Stimulated activated CD8-positive, alpha-beta memory T cell treated with anti-CD3 and anti-CD28 coated beads, Interleukin-7, amount 100 ng/mL, for 48 hours (primary cell): ENCODE measurements around the gene STING1.
A peak's percentile ranks its signal among the peaks of the same experiment; 100 is the strongest.
"Not testable (repeated sequence)": the region's sequence is repeated elsewhere in the genome, so short reads cannot be mapped to it uniquely, and the experiment has no call there.

Source experiments
- DNase-seq, 2 donors: peaks; one replicate each; pipeline ENCODE4 v3.0.0-alpha.2; 2020; ENCODE audit warnings: low read depth in 1 of 2; ENCODE audit errors: extremely low read depth in 1 of 2

STING1 gene

DNA sequence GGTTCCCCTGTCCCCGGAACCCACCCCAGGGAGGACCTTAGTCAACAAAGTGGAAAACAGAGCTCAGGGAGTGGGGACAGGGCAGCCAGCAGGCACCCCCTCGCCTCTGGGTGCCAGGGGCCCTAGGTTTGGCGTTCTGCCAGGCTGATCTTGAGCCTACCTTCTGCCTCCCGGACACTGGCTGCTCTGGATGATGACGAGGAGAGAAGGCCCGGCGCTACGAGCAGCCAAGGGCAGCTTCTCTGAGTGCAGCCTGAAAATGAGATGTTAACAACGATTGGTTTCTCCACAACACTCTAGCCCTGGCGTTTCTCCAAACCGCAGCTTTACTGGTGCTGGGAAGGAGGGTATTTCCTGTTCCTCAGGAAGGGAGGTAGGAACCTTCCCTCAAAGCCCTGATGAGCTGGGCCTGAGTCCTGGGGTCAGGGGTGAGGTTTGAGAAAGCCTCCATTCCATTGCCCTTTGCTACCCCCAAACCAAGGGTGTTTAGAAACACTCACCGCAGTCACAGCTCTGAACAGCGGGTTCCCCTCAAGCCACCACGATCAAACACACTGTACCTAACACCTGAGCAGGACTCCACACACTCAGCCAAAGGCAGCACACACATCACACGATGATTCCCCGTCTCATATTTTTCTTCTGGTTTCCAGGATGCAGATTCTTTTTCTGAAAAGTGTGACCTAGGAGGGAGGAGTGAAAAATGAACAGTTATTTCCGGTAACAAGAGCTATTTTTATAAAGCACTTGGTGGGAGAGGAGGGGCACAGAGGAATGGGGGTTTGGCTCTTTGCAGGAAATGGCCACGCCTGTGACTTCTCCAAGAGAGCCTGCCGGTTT, at the start of gene STING1:
Gene STING1 (minus strand): TSS at position 709 of the 840 bp plus-strand sequence. CDS start 1,054 bp downstream, outside the sequence.
- peak in 1 of 2 donors; percentile 55 for DNase-seq

DNA sequence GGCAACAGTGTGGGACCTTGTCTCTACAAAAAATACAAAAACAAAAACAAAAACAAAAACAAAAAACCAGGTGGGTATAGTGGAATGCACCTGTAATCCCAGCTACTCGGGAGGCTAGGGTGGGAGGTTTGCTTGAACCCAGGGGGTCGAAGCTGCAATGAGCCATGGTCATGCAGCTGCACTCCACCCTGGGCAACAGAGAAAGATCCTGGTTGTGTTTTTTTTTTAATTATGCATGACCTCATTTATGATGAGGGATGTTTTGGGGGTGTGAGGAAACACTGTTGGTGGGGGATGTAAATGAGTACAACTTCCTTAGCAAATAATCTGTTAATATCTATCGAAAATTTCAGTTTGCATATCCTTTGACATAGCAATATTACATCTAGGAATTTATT, 49.2 kb upstream of the STING1 start:
- DNase-seq = no peak

DNA sequence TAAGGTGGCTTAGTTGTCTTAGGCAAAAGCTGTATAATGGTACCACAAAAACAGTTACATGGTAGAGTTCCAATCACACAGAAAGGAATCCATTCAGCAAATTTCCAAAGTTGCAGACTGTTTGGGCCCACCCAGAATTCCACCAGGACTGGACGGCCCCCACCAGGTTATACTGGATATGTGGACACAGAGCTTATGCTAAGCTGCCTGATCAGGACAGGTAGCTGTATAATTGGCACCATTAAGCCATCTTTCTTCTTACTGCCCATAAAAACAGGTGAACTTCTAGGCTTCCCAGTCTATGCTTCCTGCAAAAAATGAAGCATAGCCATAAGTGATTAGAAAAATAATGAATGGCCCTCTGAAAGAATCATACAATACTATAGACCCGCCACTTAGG, 47.5 kb upstream of the STING1 start:
- DNase-seq = not testable (repeated sequence)

GRCh38 chr5:139528695-139529094, 46.1 kb upstream of the STING1 start:
- DNase-seq = not testable (repeated sequence)

DNA sequence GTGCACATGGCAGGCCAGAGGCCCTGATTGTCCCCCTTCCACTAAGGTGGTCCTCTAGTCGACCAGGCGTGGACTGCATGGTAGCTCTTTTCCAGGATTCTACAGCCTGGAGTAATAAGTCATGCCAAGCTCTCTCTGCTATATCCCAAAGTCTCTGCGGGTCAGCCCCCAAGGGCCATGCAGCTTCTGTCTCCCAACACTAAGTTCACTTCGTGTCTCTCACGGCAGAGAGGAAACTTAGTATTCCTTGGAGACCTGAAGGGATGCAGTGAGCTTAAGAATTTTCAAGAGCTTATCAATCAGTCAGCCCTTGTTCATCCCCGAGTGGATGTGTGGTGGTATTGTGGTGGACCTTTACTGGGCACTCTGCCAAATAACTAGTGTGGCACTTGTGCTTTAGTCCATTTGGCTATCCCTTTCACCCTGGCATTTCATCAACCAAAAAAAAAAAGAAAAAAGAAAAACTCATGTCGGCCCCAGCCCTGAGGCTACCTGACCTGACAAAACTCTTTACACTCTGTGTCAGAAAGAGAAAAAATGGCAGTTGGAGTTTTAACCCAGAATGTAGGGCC, 45.4 kb upstream of the STING1 start:
- DNase-seq = not testable (repeated sequence)

DNA sequence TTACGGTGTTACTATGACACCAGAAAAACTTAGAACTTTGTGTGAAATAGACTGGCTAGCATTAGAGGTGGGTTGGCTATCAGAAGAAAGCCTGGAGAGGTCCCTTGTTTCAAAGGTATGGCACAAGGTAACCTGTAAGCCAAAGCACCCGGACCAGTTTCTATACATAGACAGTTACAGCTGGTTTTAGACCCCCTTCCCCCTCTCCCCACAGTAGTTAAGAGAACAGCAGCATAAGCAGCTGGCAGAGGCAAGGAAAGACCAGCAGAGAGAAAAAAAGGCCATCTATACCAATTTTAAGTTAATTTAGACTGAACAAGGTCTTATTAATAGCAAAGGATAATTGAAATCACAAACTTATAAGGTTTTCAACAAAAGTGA, 44.5 kb upstream of the STING1 start:
- DNase-seq = not testable (repeated sequence)

- DNase-seq = not testable (repeated sequence)
Observed at GRCh38 chr5:139526309-139527089, 43.9 kb upstream of the STING1 start.

DNA sequence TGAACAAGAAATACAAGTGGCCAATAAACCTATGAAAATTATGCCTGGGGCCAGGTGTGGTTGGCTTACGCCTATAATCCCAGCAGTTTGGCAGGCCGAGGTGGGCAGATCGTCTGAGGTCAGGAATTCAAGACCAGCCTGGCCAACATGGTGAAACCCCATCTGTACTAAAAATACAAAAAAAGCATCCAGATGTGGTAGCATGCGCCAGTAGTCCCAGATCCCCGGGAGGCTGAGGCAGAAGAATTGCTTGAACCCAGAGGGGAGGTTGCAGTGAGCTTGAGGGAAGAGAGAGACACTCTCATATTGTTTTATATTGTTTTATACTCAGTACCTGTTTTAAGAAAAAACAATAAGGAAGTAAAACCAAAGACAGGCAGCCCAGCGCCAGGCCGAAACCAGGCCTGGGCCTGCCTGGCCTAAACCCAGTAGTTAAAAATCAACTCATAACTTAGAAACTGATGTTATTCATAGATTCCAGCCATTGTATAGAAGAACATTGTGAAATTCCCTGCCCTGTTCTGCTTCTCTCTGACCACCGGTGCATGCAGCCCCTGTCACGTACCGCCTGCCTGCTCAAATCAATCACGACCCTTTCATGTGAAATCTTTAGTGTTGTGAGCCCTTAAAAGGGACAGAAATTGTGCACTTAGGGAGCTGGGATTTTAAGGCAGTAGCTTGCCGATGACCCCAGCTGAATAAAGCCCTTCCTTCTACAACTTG, 43.2 kb upstream of the STING1 start:
- not testable (repeated sequence) for DNase-seq

GRCh38 chr5:139524940-139525585, 42.5 kb upstream of the STING1 start:
- no peak for DNase-seq

- DNase-seq = no peak
Observed at GRCh38 chr5:139524446-139524845, 41.9 kb upstream of the STING1 start.

DNA sequence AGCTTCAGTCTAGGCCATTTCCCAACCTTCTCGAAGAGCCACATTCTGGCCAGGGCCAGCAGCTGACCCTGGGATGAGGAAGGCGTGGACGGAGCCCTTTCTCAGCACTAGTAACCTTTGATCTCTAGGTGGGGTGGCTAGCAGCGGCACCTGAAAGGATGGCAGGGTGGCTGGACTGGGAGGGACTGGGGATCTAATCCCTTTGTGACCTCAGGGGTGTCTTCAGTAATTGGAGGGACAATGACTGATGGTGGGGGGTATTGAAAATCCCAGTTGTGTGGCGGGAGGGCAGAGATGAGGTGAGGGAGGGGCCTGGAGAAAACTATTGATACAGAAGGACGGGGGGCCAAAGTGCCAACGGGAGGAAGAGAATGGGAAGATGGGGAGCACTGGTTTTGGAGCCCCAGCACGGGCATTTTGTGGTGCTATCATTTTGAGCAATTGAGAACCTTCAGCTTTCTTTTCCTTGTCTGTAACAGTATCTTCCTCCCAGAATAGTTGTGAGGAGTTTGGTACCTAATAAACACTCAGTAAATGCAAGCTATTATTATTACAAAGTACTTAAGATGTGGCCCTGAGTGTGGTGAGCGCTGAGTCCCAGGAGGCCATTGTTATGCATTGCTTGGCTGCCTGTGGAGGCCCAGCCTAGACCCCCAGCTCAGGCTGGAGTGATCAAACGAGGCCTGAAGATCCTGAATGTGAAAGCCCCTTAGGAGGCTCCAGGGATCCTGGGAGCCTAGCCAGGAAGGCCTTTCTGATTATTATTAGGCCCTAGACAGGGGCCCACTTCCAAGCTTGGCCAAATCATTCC, 41.3 kb upstream of the STING1 start:
- no peak for DNase-seq

DNA sequence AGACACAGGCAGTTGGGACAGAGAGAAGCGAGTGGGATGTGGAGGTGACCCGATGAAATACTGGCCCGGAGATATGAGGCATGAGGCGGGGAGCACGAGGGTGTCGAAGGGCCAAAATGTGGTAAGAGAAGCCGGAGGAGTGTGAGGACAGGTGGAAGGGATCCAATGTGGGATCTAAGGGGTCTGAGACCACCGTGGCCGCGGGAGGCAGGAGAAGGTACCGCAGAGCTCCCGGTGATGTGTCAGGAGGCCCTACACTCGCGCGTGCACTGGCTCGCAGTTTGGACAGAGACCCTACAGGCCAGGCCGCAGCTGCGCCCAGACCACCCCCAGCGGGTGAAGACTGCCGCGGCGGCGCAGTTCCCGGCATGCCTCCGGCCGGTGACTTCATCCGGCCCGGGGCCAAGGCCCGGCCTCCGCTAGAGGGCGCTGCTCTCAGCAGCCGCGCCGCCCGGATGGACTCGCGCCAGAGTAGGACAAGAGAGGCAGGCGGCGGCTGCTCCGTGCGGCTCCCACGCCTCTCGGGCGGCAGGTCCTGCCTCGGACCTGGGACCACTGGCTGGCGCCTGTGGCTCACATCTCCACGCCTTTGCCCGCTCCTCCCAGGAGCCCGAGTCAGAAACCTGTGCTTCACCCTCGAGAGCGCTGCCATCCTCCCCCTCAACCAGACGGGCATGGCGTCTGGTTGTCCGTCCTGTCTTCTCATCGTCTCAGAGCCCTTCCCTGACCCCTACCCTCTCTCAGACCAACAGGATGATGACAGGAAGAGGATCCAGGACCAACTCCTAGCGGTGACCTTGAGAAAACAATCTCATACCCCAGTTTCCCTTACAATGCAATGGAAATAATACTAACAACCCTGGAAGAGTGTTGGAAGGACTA, 35.4 kb upstream of the STING1 start:
- DNase-seq = peak; percentile 75 to 79

DNA sequence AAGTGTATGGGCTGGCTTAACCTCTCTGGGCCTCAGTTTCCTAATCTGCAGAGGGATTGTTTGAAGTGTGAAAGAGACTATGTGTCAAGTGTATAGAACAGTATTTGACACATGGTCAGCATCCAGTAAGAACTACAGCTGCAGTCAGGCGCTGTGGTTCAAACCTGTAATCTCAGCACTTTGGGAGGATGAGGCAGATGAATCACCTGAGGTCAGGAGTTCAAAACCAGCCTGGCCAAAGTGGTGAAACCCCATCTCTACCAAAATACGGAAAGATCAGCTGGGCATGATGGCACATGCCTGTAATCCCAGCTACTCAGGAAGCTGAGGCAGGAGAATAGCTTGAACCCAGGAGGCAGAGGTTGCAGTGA, 31.9 kb upstream of the STING1 start:
- DNase-seq = peak in 1 of 2 donors; percentile 31

DNA sequence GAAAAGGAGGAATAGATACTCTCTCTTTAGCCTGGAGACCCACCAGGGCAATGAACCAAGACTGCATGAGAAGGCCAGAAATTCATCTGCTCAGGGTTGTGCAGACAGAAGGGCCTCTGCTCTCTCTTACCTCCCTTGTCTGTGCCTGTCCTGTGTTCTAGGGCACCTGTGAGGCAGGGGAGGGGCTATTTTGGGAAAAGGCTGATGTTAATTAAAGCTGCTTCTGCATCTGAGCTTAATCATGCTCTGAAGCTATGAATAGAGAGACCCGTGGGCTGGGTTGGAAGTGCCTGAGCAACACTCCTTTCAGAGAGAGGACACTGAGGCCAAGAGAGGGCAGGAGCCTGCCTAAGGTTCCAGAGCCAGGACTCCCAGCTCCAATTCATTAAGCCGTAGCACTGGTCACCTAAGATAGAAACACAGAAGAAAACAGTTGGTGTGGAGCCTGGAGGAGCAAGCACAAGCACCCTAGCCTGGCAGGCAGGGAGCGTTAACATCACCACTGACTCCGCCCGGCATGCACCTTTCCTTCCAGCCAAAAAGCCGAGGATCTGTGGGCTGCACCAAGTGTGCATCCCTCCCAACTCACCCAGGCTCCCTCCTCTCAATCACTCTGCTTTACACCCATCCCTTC, 31.4 kb upstream of the STING1 start:
- DNase-seq = no peak

DNA sequence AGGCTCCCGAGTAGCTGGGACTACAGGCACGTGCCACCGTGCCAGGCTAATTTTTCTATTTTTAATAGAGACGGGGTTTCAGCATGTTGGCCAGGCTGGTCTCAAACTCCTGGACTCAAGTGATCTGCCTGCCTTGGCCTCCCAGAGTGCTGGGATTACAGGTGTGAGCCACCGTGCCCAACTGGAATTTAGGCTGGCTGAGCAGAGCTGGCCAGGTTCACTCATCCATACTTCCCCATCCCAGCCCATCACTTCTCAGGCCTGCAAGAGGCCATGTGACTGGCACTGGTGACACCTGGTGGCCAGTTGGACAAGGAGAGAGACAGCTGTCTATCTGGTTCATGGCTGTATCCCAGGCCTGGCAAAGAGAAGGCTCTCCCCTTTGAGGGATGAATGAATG, 30.9 kb upstream of the STING1 start:
- DNase-seq = peak in 1 of 2 donors; percentile 69

DNA sequence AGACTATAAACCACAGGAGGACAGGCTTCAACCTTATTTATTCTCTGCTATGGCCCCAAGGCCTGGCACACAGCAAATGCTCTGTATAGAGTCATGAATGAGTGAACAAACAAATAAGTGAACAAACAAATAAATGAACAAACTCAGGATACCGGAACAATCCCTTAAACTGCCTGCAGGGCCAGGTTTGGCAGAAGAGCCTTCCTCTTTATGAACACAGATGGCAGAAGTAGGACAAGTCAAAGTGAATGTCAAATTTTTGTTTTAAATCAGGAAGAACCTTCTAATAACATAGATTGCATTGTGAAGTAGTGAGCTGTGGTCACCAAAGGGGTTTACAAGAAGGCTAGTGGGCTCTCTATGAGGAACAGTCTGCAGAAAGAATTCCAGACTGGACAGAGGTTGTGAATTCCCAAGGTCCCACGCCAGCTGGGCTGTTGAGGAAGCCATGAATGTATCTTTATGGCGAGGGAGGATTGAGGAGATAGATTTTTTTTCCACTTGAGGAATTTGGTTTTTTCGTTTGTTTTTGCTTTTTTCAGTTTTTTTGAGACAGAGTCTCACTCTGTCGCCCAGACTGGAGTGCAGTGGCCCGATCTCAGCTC, 30.3 kb upstream of the STING1 start:
- DNase-seq = no peak

- DNase-seq = not testable (repeated sequence)
Observed at GRCh38 chr5:139504722-139505121, 22.2 kb upstream of the STING1 start.

DNA sequence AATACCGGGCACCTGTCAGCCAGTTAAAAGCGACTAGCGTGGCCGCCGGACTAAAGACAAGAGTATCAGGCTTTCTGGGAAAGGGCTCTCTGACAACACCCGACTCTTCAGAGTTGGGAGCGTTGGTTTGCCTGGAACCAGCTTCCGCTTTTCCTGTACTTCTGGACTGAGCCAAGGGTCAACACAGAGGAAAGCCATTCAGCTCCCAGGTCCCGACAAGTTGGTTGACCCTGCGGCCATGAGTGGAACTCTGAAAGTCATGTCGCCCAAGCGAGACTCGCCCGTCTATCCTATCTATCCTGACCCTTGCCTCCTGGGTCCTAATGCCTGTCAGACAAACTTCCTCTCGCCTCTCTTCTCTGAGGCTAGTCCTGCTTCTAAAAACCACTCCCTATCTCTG, 21.3 kb upstream of the STING1 start:
- DNase-seq = not testable (repeated sequence)
